Measurements from ENCODE around the gene AFM. TPM values are rescaled to one million over a fixed set of nuclear protein-coding genes. Genes with fewer than 3 reads are reported as not detected.

Gene AFM
- total RNA-seq, 2 experiments from 2014 or later = not detected

- ChIA-PET CTCF (no interaction called here), POLR2A (no interaction called here)
- TF ChIP-seq CTCF (IDR thresholded peaks at IDR 0.05) = no peak
- H3K27ac Mint-ChIP-seq = no peak overlapping the region
- no peaks in the 10 kb centered on the region for H3K36me3 ChIP-seq (ENCODE audit: insufficient read depth, low read length)
- intact Hi-C loops (cut with DNase I, micrococcal nuclease) = no loop called here
- peaks cover 6% of the 10 kb centered on the region for H3K9me3 Mint-ChIP-seq
- no peaks in the 10 kb centered on the region for H3K4me1 ChIP-seq (ENCODE audit: insufficient read depth, low read length)
- ATAC-seq (ENCODE audit: poor library complexity) = no peak
- H3K9me3 ChIP-seq (ENCODE audit: control insufficient read depth in 1 of 2, insufficient read depth in 1 of 2, low read length in 2 of 2) = peaks cover 4 to 6% of the 10 kb centered on the region in 2 experiments
- no peak overlapping the region for H3K4me3 ChIP-seq (ENCODE audit: low read length)
- DNase-seq = no peak
- H3K4me1 Mint-ChIP-seq (ENCODE audit: low read depth) = no peaks in the 10 kb centered on the region
- H3K36me3 Mint-ChIP-seq (ENCODE audit: low read depth) = no peaks in the 10 kb centered on the region
- no peaks in the 10 kb centered on the region for H3K27me3 ChIP-seq (ENCODE audit: control insufficient read depth in 1 of 2, insufficient read depth in 2 of 2, low read length in 2 of 2)
- H3K27me3 Mint-ChIP-seq = peaks cover 16% of the 10 kb centered on the region
- no peak overlapping the region for H3K4me3 Mint-ChIP-seq
- H3K27ac ChIP-seq (ENCODE audit: low read depth in 1 of 2, low read length in 2 of 2) = no peak overlapping the region
Measured at GRCh38 chr4:73470728-73471127, 10.8 kb upstream of the AFM start.

GRCh38 chr4:73477176-73477575 is 4.4 kb upstream of the AFM start:
- intact Hi-C loops (cut with DNase I, micrococcal nuclease) = no loop called here
- Mint-ChIP-seq H3K4me1 (ENCODE audit: low read depth) (no peaks in the 10 kb centered on the region), H3K27ac (no peak overlapping the region), H3K4me3 (no peak overlapping the region), H3K36me3 (ENCODE audit: low read depth) (no peaks in the 10 kb centered on the region), H3K9me3 (peaks cover 3% of the 10 kb centered on the region), H3K27me3 (peaks cover 21% of the 10 kb centered on the region)
- ChIA-PET CTCF (no interaction called here), POLR2A (no interaction called here)
- TF ChIP-seq CTCF (IDR thresholded peaks at IDR 0.05) = no peak
- Histone ChIP-seq H3K36me3 (ENCODE audit: insufficient read depth, low read length) (no peaks in the 10 kb centered on the region), H3K9me3 (ENCODE audit: control insufficient read depth in 1 of 2, insufficient read depth in 1 of 2, low read length in 2 of 2) (peaks cover 4 to 19% of the 10 kb centered on the region in 2 experiments), H3K4me3 (ENCODE audit: low read length) (no peak overlapping the region), H3K27ac (ENCODE audit: low read depth in 1 of 2, low read length in 2 of 2) (no peak overlapping the region), H3K27me3 (ENCODE audit: control insufficient read depth in 1 of 2, insufficient read depth in 2 of 2, low read length in 2 of 2) (no peaks in the 10 kb centered on the region), H3K4me1 (ENCODE audit: insufficient read depth, low read length) (no peaks in the 10 kb centered on the region)
- ATAC-seq (ENCODE audit: poor library complexity) (no peak), DNase-seq (no peak)

GRCh38 chr4:73479323-73479722 is 2.2 kb upstream of the AFM start:
- H3K36me3 Mint-ChIP-seq (ENCODE audit: low read depth) = no peaks in the 10 kb centered on the region
- Histone ChIP-seq H3K9me3 (ENCODE audit: control insufficient read depth in 1 of 2, insufficient read depth in 1 of 2, low read length in 2 of 2) (peaks cover 0 to 19% of the 10 kb centered on the region in 2 experiments), H3K27me3 (ENCODE audit: control insufficient read depth in 1 of 2, insufficient read depth in 2 of 2, low read length in 2 of 2) (no peaks in the 10 kb centered on the region), H3K4me1 (ENCODE audit: insufficient read depth, low read length) (no peaks in the 10 kb centered on the region), H3K27ac (ENCODE audit: low read depth in 1 of 2, low read length in 2 of 2) (no peak overlapping the region), H3K36me3 (ENCODE audit: insufficient read depth, low read length) (no peaks in the 10 kb centered on the region), H3K4me3 (ENCODE audit: low read length) (no peak overlapping the region)
- no peak overlapping the region for H3K27ac Mint-ChIP-seq
- H3K4me1 Mint-ChIP-seq (ENCODE audit: low read depth) = no peaks in the 10 kb centered on the region
- H3K4me3 Mint-ChIP-seq = no peak overlapping the region
- H3K9me3 Mint-ChIP-seq = no peaks in the 10 kb centered on the region
- H3K27me3 Mint-ChIP-seq = peaks cover 20% of the 10 kb centered on the region
- TF ChIP-seq CTCF (IDR thresholded peaks at IDR 0.05) = no peak
- intact Hi-C loops (cut with DNase I, micrococcal nuclease) = no loop called here
- ChIA-PET CTCF (no interaction called here), POLR2A (no interaction called here)
- ATAC-seq (ENCODE audit: poor library complexity) (no peak), DNase-seq (no peak)
